RCC 7860 (cell line): ENCODE measurements around the gene TACC2.
"Not testable (repeated sequence)": the region's sequence is repeated elsewhere in the genome, so short reads cannot be mapped to it uniquely, and the experiment has no call there.

ENCODE experiments used
- DNase-seq: peaks from one replicate; pipeline ENCODE4 v3.0.0-alpha.2; 2015; ENCODE audit warnings: low spot score
- FAIRE-seq: peaks from 2 replicates; lab custom pipeline; 2012; peaks lifted over from hg19 to GRCh38; lab: Jason Lieb, UNC

TACC2 gene

GRCh38 chr10:122185643-122186042 lies 196.7 kb downstream of the TACC2 start:
- FAIRE-seq: no peak

GRCh38 chr10:122186816-122187810 lies 198.2 kb downstream of the TACC2 start:
- no peak for DNase-seq
- FAIRE-seq: no peak

More at GRCh38 chr10:122185643-122186042, 196.7 kb downstream of the TACC2 start:
- DNase-seq: no peak

- FAIRE-seq: no peak
- DNase-seq: no peak
These were observed 199.7 kb downstream of the TACC2 start for GRCh38 chr10:122188706-122189105.

- FAIRE-seq (no peak), DNase-seq (no peak)
These were observed 200.2 kb downstream of the TACC2 start for GRCh38 chr10:122189185-122189584.

GRCh38 chr10:122190176-122190943 lies 201.4 kb downstream of the TACC2 start:
- FAIRE-seq (no peak), DNase-seq (no peak)

GRCh38 chr10:122191936-122192541 lies 203.1 kb downstream of the TACC2 start:
- DNase-seq (no peak), FAIRE-seq (no peak)

GRCh38 chr10:122194251-122194650 lies 205.3 kb downstream of the TACC2 start:
- DNase-seq (no peak), FAIRE-seq (no peak)

GRCh38 chr10:122196218-122196617 lies 207.3 kb downstream of the TACC2 start:
- no peak for FAIRE-seq
- DNase-seq: no peak

- no peak for FAIRE-seq
- DNase-seq: no peak
These were observed 208.8 kb downstream of the TACC2 start for GRCh38 chr10:122197611-122198222.

GRCh38 chr10:122198631-122199030 lies 209.7 kb downstream of the TACC2 start:
- DNase-seq: no peak
- FAIRE-seq: no peak

GRCh38 chr10:122199070-122199469 lies 210.1 kb downstream of the TACC2 start:
- FAIRE-seq (no peak), DNase-seq (no peak)

GRCh38 chr10:122199689-122200088 lies 210.7 kb downstream of the TACC2 start:
- no peak for FAIRE-seq
- DNase-seq: no peak

- DNase-seq (no peak), FAIRE-seq (no peak)
These were observed 212.4 kb downstream of the TACC2 start for GRCh38 chr10:122201401-122201800.

GRCh38 chr10:122203180-122203579 lies 214.2 kb downstream of the TACC2 start:
- not testable (repeated sequence) for FAIRE-seq, DNase-seq

GRCh38 chr10:122204691-122205489 lies 215.9 kb downstream of the TACC2 start:
- FAIRE-seq: no peak
- DNase-seq: no peak

GRCh38 chr10:122206471-122207065 lies 217.6 kb downstream of the TACC2 start:
- no peak for FAIRE-seq
- no peak for DNase-seq

GRCh38 chr10:122207163-122207562 lies 218.2 kb downstream of the TACC2 start:
- no peak for FAIRE-seq

GRCh38 chr10:122207596-122207995 lies 218.6 kb downstream of the TACC2 start:
- DNase-seq (no peak), FAIRE-seq (no peak)

More at GRCh38 chr10:122207163-122207562, 218.2 kb downstream of the TACC2 start:
- no peak for DNase-seq
